ENCODE results near the gene INSRR.

- TF ChIP-seq POLR2AphosphoS5 (IDR thresholded peaks at IDR 0.05): no peak
- TF ChIP-seq, protein P1, sequence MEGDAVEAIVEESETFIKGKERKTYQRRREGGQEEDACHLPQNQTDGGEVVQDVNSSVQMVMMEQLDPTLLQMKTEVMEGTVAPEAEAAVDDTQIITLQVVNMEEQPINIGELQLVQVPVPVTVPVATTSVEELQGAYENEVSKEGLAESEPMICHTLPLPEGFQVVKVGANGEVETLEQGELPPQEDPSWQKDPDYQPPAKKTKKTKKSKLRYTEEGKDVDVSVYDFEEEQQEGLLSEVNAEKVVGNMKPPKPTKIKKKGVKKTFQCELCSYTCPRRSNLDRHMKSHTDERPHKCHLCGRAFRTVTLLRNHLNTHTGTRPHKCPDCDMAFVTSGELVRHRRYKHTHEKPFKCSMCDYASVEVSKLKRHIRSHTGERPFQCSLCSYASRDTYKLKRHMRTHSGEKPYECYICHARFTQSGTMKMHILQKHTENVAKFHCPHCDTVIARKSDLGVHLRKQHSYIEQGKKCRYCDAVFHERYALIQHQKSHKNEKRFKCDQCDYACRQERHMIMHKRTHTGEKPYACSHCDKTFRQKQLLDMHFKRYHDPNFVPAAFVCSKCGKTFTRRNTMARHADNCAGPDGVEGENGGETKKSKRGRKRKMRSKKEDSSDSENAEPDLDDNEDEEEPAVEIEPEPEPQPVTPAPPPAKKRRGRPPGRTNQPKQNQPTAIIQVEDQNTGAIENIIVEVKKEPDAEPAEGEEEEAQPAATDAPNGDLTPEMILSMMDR (IDR thresholded peaks at IDR 0.05): no peak
Observed at GRCh38 chr1:156815961-156816422, 42.9 kb downstream of the INSRR start.

All from suprapubic skin (tissue), 3 donors.